HG03378 (cell line): Measurements from ENCODE around the gene NTN4.
"Not testable (repeated sequence)": the region's sequence is repeated elsewhere in the genome, so short reads cannot be mapped to it uniquely, and the experiment has no call there.

Experiments
- ATAC-seq: cut with Tn5 transposase; IDR thresholded peaks from one replicate; pipeline ENCODE4 v1.9.1; 2021; ENCODE audit warnings: mild to moderate bottlenecking, moderate library complexity; ENCODE audit not compliant: unreplicated experiment

Gene NTN4

GRCh38 chr12:95790033-95790916 is at the start of gene NTN4:
NTN4 (minus strand) TSS chr12:95790764; CDS start chr12:95790309, 455 bp downstream.
- ATAC-seq = no peak

DNA sequence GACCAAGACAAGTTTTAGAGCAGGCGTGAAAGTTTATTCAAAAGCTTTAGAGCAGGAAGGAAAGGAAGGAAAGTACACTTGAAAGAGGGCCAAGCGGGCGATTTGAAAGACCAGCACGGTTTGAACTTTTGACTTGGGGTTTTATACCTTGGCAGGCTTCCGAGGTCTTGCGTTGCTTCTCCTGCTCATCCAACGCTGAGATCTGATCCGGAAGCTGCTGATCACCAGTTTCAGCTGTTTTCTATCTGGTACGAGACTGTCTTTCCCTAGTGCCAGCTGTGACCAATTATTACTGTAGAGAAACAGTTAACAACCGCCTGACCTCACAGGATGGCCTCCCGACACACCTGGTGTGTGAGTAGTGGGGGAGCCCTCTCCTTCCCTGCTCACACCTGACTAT is 47.6 kb upstream of the NTN4 start:
- ATAC-seq = no peak

- ATAC-seq = no peak
These were observed 46.9 kb upstream of the NTN4 start for GRCh38 chr12:95837240-95838038.

- no peak for ATAC-seq
These were observed 46.2 kb upstream of the NTN4 start for GRCh38 chr12:95836630-95837239.

GRCh38 chr12:95836185-95836609 is 45.6 kb upstream of the NTN4 start:
- ATAC-seq = no peak

DNA sequence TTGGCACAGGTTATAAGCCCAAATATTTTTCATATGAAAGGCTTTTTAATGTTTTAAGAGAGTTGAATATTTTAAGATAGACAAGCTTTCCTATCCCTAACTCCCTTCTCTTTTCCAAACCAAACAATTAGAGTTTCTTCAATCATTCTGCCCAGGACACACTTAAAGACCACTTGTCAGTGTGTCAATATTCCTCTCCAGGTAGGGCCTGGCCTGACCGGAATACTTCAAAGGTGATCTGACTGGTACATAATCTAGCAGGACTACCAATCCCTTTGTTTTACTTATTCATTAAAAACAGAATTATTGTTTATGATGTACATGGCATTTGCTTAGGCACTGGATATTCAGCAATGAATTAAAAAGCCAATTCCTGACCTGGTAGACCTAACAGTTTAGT is 44.0 kb upstream of the NTN4 start:
- ATAC-seq = no peak

DNA sequence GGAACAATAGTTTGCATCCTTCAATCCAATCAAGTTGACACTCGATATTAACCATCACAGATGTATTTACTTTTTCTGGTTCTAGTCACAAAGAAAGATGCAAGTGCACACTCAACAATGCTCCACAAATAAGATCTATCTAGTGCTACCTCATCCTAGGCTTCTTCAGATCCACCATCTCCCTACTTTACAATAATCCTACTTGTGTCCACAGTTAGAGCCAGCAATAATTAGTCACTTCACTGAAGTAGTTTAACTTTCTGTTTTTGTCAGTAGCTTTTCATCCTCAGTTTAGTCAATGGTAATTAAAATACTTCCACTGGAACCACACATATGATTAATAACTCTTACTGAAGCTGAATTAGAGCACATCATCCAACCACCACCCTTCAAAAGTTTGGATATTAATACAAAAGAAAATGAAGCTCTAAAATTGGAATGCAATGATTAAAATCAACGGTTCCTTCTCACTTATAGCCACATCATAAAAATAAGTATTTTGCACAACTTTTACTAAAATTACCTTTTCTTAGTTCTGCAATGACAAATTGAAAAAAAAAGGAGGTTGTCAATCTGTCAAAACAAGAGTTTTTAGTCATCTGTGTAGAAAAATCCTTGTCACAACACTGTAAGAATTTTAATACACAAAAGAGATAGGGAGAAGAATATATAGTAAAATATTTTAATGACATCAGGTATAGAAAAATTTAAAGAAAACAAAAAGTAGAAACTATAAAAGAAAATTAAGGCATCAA is 39.9 kb upstream of the NTN4 start:
- ATAC-seq = no peak

DNA sequence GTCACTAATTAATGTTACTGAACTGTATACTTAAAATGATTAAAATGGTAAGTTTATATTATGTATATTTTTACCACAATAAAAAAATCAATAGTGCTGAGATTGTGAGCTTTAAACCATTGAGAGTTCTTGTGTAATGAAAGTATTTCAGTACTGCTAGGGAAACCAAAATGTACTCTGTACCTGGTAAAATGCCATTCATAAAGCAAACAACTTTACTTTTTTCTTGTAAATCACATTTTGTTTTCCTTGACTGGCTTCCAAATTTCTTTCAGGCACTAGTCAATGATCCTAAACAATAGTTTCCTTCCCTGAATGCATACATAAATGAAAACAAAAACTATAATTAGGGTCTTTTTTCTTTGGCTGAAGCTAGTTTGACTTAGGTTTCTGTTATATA is 38.8 kb upstream of the NTN4 start:
- ATAC-seq = no peak

DNA sequence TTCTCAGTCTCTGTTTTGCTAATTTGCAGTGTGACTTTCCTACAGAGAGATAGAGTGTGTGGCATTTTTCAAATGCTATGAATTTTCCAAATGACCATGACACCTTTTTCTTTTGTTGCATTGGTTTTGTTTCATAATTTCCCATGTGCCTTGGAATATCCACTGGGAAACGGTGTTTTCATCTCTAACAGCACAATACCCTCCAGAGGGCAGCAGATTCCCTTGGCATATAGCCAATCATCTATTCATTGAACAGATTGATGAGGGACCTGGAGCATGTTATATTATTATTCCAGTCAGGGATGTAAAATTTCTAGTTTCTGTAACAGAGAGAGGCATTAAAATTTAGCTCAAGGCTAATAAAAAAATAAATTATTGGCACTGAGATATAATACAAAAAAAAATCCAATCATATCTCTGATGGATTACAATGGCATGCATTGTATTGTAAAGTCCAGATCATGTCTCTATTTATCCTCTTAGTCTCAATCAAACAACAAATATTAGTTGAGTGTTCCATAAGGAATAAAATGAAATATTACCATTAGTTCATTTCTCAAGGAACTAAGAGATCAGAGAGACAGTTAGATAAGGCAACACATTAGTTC is 29.6 kb upstream of the NTN4 start:
- ATAC-seq = no peak

DNA sequence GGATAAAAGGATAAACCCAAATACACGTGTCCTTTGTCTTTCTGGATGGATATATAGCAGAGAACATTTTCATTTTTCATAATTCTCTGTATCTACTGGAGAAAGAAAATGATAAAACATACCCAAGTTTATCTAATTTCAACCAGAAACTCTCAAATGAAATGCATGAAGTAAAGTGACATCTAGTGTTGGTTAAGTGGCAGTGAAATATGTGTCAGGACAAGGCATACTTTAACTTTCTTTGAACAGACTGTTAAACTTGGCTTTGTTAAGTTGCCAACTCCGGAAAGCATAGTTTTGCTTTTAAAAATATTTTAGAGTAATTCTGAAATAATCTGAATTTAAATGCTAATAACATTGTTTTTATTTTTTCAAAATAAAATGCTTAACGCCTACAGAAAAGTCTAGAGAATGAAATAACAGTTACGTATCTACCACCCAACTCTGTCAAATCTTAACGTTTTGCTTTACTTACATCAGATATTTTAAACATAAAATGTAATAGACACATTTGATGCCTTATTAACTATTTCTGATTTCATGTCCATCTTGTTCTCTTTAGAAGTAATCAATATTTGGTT is 25.2 kb upstream of the NTN4 start:
- ATAC-seq = no peak

- ATAC-seq = not testable (repeated sequence)
These were observed 21.6 kb upstream of the NTN4 start for GRCh38 chr12:95812155-95812554.

DNA sequence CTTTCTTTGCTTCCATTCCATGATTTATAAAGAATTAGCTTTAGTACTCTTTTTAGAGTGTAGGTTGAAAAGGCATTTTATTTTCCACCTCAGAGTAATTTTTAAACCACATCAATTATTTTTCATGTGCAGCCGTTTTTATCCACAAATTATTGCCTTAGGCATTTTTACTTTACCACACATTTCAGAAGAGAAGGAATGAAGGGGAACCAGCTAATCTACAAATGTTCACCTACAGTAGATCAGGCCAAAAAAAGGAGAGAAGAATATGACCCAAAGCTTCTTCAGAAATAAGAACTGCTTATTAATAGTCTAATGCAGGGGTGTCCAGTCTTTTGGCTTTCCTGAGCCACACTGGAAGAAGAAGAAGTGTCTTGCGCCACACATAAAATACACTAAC is 19.8 kb upstream of the NTN4 start:
- ATAC-seq = no peak

- ATAC-seq = no peak
These were observed 18.6 kb upstream of the NTN4 start for GRCh38 chr12:95809000-95809680.

DNA sequence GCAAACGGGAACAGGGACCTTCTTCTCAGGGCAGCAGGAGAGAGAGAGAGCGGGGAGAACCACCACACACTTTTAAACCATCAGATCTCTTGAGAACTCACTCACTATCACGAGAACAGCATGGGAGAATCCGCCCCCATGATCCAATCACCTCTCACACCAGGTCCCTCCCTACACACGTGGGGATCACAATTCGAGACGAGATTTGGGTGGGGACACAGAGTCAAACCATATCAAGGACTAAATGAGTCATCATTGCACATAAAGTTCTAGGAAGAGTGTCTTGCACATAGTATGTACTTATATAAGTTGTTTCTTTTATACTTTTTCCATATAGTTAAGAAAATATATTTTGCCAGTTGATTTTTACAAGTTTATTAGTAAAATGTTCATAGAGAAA is 17.6 kb upstream of the NTN4 start:
- ATAC-seq = no peak

DNA sequence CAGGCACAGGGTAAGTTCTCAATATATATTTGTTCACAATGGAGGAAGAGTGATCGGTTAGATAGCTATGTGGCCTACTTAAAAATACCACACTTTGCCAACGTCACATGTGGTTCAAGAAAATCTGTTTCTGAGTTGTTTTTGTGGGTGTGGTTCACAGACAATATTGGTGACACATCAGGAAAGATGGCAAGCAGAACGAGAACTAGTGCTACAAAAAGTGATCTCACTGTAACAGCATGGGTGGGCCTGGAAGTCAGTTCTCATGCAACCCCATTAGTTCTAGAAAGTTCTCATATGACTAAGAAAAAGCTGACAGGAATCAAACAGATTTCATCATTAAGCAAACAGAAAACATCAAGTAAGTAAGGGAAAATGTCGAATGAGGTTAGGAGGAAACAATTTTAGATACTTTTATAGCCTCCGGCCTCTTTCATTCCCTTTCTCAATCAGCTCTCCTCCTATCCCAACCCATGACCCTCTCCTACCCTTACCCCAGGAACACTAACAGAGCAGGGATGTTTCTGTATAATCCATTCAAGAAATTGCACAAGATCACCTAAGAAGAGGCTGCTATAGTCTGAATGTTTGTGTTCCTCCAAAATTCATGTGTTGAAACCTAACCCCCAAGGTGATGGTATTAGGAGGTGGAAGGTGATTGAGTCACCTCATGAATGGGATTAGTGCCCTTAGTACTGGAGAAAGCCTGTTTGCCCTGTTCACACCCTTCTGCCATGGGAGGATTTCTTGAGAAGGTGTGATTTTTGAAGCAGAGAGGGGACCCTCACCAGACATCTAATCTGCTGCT is 15.5 kb upstream of the NTN4 start:
- ATAC-seq = no peak

DNA sequence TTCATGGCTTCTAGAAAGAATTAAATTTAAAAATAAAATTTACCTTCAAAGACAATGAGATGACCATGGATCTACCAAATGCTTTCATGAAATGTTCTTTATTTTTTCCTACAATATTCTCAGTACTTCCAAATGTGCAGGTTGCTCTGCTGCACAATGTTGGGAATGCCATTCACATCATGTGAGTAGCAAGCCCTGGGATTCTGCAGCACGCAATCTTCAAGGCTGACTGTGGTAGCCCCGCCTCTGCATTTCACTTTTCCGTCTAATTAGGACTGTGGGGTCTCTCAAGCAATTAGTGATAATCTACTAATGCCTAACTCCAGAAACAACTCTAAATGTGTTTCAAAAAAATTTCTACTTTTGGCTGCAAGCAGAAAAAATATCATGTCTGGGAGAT is 13.7 kb upstream of the NTN4 start:
- no peak for ATAC-seq

GRCh38 chr12:95803817-95804216 is 13.3 kb upstream of the NTN4 start:
- ATAC-seq = no peak

DNA sequence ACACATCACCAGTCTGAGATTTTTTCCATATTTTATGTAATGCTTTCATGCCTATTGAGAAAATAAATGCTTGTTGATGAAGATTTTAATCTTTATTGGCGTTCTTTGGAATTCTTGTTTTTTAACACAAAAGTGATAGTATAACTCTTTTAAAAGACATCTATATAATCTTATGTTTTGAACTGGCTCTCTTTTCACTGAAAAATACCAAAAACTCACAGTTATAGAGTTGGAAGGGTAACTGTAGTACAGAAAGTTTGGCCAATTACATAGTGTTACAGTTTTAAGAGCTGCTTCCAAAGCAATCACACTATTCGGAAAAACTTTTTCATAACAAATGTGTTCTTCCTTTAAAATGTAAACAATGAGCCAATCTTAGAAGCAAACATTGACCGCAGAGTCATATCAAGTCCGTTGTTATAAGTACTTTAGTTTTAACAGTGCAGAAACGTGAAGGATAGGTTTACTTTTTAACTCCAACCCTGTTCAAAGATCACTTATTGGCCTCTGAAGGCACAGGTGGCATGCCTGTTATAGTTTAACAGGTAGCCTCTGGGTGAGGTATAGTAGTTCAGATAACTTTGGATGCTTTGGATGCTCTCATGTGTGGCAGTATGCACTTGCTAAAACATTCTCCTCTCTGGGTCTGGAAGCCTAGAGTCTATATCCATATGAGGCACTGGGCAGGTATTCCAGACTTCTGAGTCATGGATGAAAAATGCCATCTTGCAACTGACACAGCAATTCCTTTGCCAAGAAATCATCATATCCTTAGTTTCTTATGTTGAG is 12.1 kb upstream of the NTN4 start:
- no peak for ATAC-seq
